Thyroid gland (tissue), 4 donors: ENCODE measurements around the gene AGGF1.

Source experiments
- POLR2A ChIP-seq, 2 donors: fragments of 450-650 bp; IDR thresholded peaks; one replicate each; pipeline ENCODE4 v1.6.1; 2017; ENCODE audit warnings: antibody characterized with exemption in 2 of 2, mild to moderate bottlenecking in 2 of 2, moderate library complexity in 1 of 2
- TF ChIP-seq, protein P1 (sequence below), 6 experiments: fragments of 200-600 bp in 3 of 6; fragments of 450-650 bp in 3 of 6; sonication (generic) in 3 of 6; IDR thresholded peaks; one replicate each; pipeline ENCODE4 v1.5.1; 2016 to 2019; ENCODE audit warnings: antibody characterized with exemption in 6 of 6, mild to moderate bottlenecking in 2 of 6, inconsistent platforms in 1 of 6, moderate library complexity in 1 of 6

DNA sequence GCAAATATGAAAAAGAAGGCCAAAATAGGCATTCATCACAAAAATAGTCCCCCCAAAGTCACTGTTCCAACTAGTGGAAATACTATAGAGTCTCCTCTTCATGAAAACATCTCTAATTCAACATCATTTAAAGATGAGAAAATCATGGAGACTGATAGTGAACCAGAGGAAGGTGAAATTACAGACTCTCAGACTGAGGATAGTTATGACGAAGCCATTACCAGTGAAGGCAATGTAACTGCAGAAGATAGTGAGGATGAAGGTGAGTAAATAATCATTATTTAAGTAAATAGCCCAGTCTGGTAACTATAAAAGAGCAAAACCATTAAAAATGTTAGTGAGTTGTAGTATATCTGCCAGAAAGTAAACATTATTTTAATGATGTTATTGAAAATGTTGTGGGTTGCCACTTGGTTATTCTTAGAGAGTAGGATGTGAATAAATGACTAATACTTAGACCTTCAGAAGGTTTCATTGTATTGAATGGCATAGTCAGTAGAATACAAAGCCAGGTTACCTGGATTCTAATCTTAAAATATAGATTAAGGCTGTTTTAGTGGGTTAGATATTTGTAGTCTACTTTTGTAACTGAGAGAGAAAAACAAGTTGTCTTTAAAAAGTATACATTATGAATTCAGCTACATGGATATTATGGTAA is 16.3 kb downstream of the AGGF1 start:
- TF ChIP-seq POLR2A (IDR thresholded peaks at IDR 0.05) = no peak
- TF ChIP-seq, protein P1, sequence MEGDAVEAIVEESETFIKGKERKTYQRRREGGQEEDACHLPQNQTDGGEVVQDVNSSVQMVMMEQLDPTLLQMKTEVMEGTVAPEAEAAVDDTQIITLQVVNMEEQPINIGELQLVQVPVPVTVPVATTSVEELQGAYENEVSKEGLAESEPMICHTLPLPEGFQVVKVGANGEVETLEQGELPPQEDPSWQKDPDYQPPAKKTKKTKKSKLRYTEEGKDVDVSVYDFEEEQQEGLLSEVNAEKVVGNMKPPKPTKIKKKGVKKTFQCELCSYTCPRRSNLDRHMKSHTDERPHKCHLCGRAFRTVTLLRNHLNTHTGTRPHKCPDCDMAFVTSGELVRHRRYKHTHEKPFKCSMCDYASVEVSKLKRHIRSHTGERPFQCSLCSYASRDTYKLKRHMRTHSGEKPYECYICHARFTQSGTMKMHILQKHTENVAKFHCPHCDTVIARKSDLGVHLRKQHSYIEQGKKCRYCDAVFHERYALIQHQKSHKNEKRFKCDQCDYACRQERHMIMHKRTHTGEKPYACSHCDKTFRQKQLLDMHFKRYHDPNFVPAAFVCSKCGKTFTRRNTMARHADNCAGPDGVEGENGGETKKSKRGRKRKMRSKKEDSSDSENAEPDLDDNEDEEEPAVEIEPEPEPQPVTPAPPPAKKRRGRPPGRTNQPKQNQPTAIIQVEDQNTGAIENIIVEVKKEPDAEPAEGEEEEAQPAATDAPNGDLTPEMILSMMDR (IDR thresholded peaks at IDR 0.05) = no peak
